ENCODE measurements around the gene PRPF31. TPM values are rescaled to one million over a fixed set of nuclear protein-coding genes. Genes with fewer than 3 reads are reported as not detected.

PRPF31 gene
- total RNA-seq, 1 experiment from 2014 or later = 109 TPM

GRCh38 chr19:54109651-54110050 lies 5.9 kb upstream of the PRPF31 start:
- no peak overlapping the region for H3K27ac ChIP-seq
- peaks cover 17% of the 10 kb centered on the region for H3K79me2 ChIP-seq (ENCODE audit: low read depth)
- 0 out of 2 replicates have a peak, but pooled peaks cover 6% of the 10 kb centered on the region for H3K4me1 ChIP-seq (replicated peaks; ENCODE audit: insufficient read depth)
- no peak for DNase-seq
- CTCF ChIA-PET = no interaction called here
- no peak overlapping the region for H3K4me3 ChIP-seq
- H3K9me2 ChIP-seq (ENCODE audit: insufficient read depth) = no peaks in the 10 kb centered on the region
- no peak overlapping the region for H3K4me2 ChIP-seq
- no TSS peak for BruUV-seq (replicated peaks)
- POLR2A ChIA-PET (ENCODE audit: unreplicated experiment) = interaction anchor here (0.5 to 0.7 kb wide), 3 partner anchors 8 to 915 kb away, joined by 3 to 15 read pairs (median 6); no protein-coding TSS in a partner anchor
- no peak for TF ChIP-seq CTCF (conservative IDR thresholded peaks at IDR 0.05)
- no peak for TF ChIP-seq EZH2 (IDR thresholded peaks at IDR 0.05; ENCODE audit: low read depth)
- H2AFZ ChIP-seq = no peak overlapping the region
- intact Hi-C loops (cut with micrococcal nuclease; ENCODE audit: unreplicated experiment) = no loop called here
- H3K9me3 ChIP-seq (ENCODE audit: insufficient read depth, low read depth) = no peaks in the 10 kb centered on the region
- H4K20me1 ChIP-seq (ENCODE audit: insufficient read depth) = no peaks in the 10 kb centered on the region; the same call in none of the 2 replicates
- peaks cover 20% of the 10 kb centered on the region for H3K36me3 ChIP-seq (ENCODE audit: low read depth)
- H3K27me3 ChIP-seq (ENCODE audit: insufficient read depth, low read depth) = no peaks in the 10 kb centered on the region
- H3F3A ChIP-seq (ENCODE audit: insufficient read depth, low read depth) = peaks cover 20% of the 10 kb centered on the region; the same call in 1 of the 2 replicates

GRCh38 chr19:54114340-54115108 lies 1.0 kb upstream of the PRPF31 start:
- no TSS peak for BruUV-seq (replicated peaks)
- Histone ChIP-seq H3K27me3 (ENCODE audit: insufficient read depth, low read depth) (no peaks in the 10 kb centered on the region), H3F3A (ENCODE audit: insufficient read depth, low read depth) (peaks cover 11% of the 10 kb centered on the region; the same call in 1 of the 2 replicates), H3K79me2 (ENCODE audit: low read depth) (peaks cover 37% of the 10 kb centered on the region), H2AFZ (peak overlapping the region; percentile 91; the same call in 1 of the 2 replicates), H4K20me1 (ENCODE audit: insufficient read depth) (peaks cover 7% of the 10 kb centered on the region), H3K4me1 (replicated peaks; ENCODE audit: insufficient read depth) (peaks cover 14% of the 10 kb centered on the region), H3K4me2 (peak overlapping the region; percentile 92), H3K9me2 (ENCODE audit: insufficient read depth) (no peaks in the 10 kb centered on the region), H3K9me3 (ENCODE audit: insufficient read depth, low read depth) (no peaks in the 10 kb centered on the region), H3K4me3 (peak overlapping the region; percentile 78), H3K36me3 (ENCODE audit: low read depth) (no peaks in the 10 kb centered on the region), H3K27ac (no peak overlapping the region)
- POLR2A ChIA-PET (ENCODE audit: unreplicated experiment) = interaction anchor here (0.5 to 1.4 kb wide), 3 partner anchors 23 to 79 kb away, joined by 4 to 13 read pairs (median 4); partner anchors contain the start of genes CNOT3 and LENG1
- no peak for TF ChIP-seq EZH2 (IDR thresholded peaks at IDR 0.05; ENCODE audit: low read depth)
- no peak for TF ChIP-seq CTCF (conservative IDR thresholded peaks at IDR 0.05)
- intact Hi-C loops (cut with micrococcal nuclease; ENCODE audit: unreplicated experiment) = loop anchor here (1.0 kb wide), 1 partner anchor 12 kb away; the partner anchor contains the start of gene NDUFA3
- DNase-seq = no peak
- CTCF ChIA-PET = interaction anchor here (0.5 kb wide), 1 partner anchor 290 kb away, joined by 4 read pairs; no protein-coding TSS in a partner anchor

- peaks cover 9% of the 10 kb centered on the region; the same call in 1 of the 2 replicates for H4K20me1 ChIP-seq (ENCODE audit: insufficient read depth)
- H3K27me3 ChIP-seq (ENCODE audit: insufficient read depth, low read depth) = no peaks in the 10 kb centered on the region
- H2AFZ ChIP-seq = no peak overlapping the region
- TF ChIP-seq CTCF (conservative IDR thresholded peaks at IDR 0.05) = no peak
- TF ChIP-seq EZH2 (IDR thresholded peaks at IDR 0.05; ENCODE audit: low read depth) = no peak
- no peak overlapping the region for H3K4me3 ChIP-seq
- intact Hi-C loops (cut with micrococcal nuclease; ENCODE audit: unreplicated experiment) = no loop called here
- peaks cover 7% of the 10 kb centered on the region for H3K4me1 ChIP-seq (replicated peaks; ENCODE audit: insufficient read depth)
- no peak for DNase-seq
- no peaks in the 10 kb centered on the region; the same call in 1 of the 2 replicates for H3K36me3 ChIP-seq (ENCODE audit: low read depth)
- no peak overlapping the region for H3K4me2 ChIP-seq
- no TSS peak for BruUV-seq (replicated peaks)
- CTCF ChIA-PET = no interaction called here
- H3F3A ChIP-seq (ENCODE audit: insufficient read depth, low read depth) = no peaks in the 10 kb centered on the region
- no peaks in the 10 kb centered on the region for H3K9me2 ChIP-seq (ENCODE audit: insufficient read depth)
- H3K27ac ChIP-seq = no peak overlapping the region
- no peaks in the 10 kb centered on the region for H3K9me3 ChIP-seq (ENCODE audit: insufficient read depth, low read depth)
- peaks cover 12% of the 10 kb centered on the region for H3K79me2 ChIP-seq (ENCODE audit: low read depth)
- POLR2A ChIA-PET (ENCODE audit: unreplicated experiment) = no interaction called here
These were observed 5.7 kb downstream of the PRPF31 start for GRCh38 chr19:54121259-54121658.
